Esophagus squamous epithelium (tissue), 4 donors: ENCODE results near the gene NOA1.

Experiments
- POLR2A ChIP-seq, 4 donors: fragments of 450-650 bp; IDR thresholded peaks; one replicate each; pipeline ENCODE4 v1.6.1; 2017; ENCODE audit warnings: antibody characterized with exemption in 4 of 4, mild to moderate bottlenecking in 4 of 4, moderate library complexity in 3 of 4
- TF ChIP-seq, protein P1 (sequence below), 6 experiments: fragments of 450-650 bp in 4 of 6; fragments of 200-600 bp in 2 of 6; sonication (generic) in 2 of 6; IDR thresholded peaks; one replicate each; pipeline ENCODE4 v1.5.1; 2016 to 2019; ENCODE audit warnings: antibody characterized with exemption in 6 of 6, mild to moderate bottlenecking in 4 of 6, moderate library complexity in 4 of 6

DNA sequence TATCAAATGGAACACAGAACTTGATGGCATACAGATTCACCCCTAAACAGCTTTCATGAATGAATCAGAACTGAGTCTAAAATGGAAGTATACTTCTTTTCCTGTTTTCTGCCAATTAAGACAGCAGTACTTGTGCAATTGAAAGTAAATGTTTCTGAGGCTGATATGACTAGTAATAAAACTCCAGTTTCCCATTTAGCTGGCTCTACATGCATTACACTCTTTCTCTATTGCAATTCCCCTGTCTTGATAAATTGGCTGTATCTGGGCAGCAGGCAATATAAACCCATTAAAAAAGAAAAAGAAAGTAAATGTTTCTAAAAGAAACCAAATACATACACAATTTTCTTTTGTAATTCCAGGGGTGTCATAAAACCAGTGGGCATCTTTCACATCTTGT, 4.6 kb downstream of the NOA1 start:
- TF ChIP-seq, protein P1, sequence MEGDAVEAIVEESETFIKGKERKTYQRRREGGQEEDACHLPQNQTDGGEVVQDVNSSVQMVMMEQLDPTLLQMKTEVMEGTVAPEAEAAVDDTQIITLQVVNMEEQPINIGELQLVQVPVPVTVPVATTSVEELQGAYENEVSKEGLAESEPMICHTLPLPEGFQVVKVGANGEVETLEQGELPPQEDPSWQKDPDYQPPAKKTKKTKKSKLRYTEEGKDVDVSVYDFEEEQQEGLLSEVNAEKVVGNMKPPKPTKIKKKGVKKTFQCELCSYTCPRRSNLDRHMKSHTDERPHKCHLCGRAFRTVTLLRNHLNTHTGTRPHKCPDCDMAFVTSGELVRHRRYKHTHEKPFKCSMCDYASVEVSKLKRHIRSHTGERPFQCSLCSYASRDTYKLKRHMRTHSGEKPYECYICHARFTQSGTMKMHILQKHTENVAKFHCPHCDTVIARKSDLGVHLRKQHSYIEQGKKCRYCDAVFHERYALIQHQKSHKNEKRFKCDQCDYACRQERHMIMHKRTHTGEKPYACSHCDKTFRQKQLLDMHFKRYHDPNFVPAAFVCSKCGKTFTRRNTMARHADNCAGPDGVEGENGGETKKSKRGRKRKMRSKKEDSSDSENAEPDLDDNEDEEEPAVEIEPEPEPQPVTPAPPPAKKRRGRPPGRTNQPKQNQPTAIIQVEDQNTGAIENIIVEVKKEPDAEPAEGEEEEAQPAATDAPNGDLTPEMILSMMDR (IDR thresholded peaks at IDR 0.05), result no peak
- TF ChIP-seq POLR2A (IDR thresholded peaks at IDR 0.05), result no peak
